HepG2 (cell line): ENCODE measurements around the gene CD300A. TPM values are rescaled to one million over a fixed set of nuclear protein-coding genes. Genes with fewer than 3 reads are reported as not detected.

Experiments
- JARID2 ChIP-seq: sonication (generic); formaldehyde crosslinking; IDR thresholded peaks from 2 replicates; pipeline ENCODE4 v1.8.1; 2023; ENCODE audit warnings: missing genetic modification reagents, inconsistent platforms; ENCODE audit not compliant: insufficient replicate concordance
- NCOR1 ChIP-seq: fragments of 200-600 bp; sonication (generic); IDR thresholded peaks from 2 replicates; pipeline ENCODE4 v1.7.0; 2017; ENCODE audit warnings: antibody characterized with exemption, low read length, borderline replicate concordance
- NFKB2 ChIP-seq: sonication (generic); formaldehyde crosslinking; IDR thresholded peaks from 2 replicates; pipeline ENCODE4 v1.4.0; 2020; ENCODE audit warnings: missing genetic modification reagents, borderline replicate concordance
- PAWR ChIP-seq: sonication (generic); formaldehyde crosslinking; IDR thresholded peaks from 2 replicates; pipeline ENCODE4 v1.4.0; 2020; ENCODE audit warnings: missing genetic modification reagents, mild to moderate bottlenecking, borderline replicate concordance
- POLR2AphosphoS2 ChIP-seq: IDR thresholded peaks from 2 replicates; pipeline ENCODE4 v1.6.1; 2011; ENCODE audit warnings: low read depth, low read length, improper control_type of control experiment
- XRCC5 ChIP-seq: fragments of 200-400 bp; formaldehyde crosslinking; optimal IDR thresholded peaks from 2 replicates; pipeline ENCODE3; 2017; ENCODE audit warnings: mild to moderate bottlenecking, low read length
- ZNF138 ChIP-seq: sonication (generic); formaldehyde crosslinking; IDR thresholded peaks from 2 replicates; pipeline ENCODE4 v1.5.0; 2020; ENCODE audit warnings: mild to moderate bottlenecking, low read depth, missing genetic modification reagents
- ZNF24 ChIP-seq: fragments of 450-650 bp; IDR thresholded peaks from 2 replicates; pipeline ENCODE4 v1.6.1; 2017; ENCODE audit warnings: antibody characterized with exemption, mild to moderate bottlenecking
- ZNF263 ChIP-seq: sonication (generic); formaldehyde crosslinking; IDR thresholded peaks from 2 replicates; pipeline ENCODE4 v1.4.0; 2020; ENCODE audit warnings: missing genetic modification reagents
- ZNF441 ChIP-seq: sonication (generic); formaldehyde crosslinking; IDR thresholded peaks from 2 replicates; pipeline ENCODE4 v1.7.0; 2021; ENCODE audit warnings: missing genetic modification reagents, borderline replicate concordance
- ZNF552 ChIP-seq: sonication (generic); formaldehyde crosslinking; IDR thresholded peaks from 2 replicates; pipeline ENCODE4 v1.9.0; 2022; ENCODE audit warnings: missing genetic modification reagents, mild to moderate bottlenecking, borderline replicate concordance
- ZSCAN25 ChIP-seq: sonication (generic); formaldehyde crosslinking; IDR thresholded peaks from 2 replicates; pipeline ENCODE4 v1.8.0; 2022; ENCODE audit warnings: mild to moderate bottlenecking, missing genetic modification reagents
- ZZZ3 ChIP-seq: sonication (generic); formaldehyde crosslinking; IDR thresholded peaks from 2 replicates; pipeline ENCODE4 v1.4.0; 2020; ENCODE audit warnings: missing genetic modification reagents, mild to moderate bottlenecking, borderline replicate concordance
- polyA plus RNA-seq, 8 experiments: library from polyadenylated mRNA; depleted of rRNA in 3 of 8; stranded (reverse) in 7 of 8; unstranded in 1 of 8; fragments of >200 nt; fragmentation: Illumina TruSeq in 4 of 8; extraction: Trizol in 4 of 8; gene quantifications; 2 replicates each; pipeline versions ENCODE4 v1.2.1 to v1.2.3, GENCODE V29; 2011 to 2016; ENCODE audit warnings: low read depth in 4 of 8, missing spikeins in 1 of 8, mixed read lengths in 1 of 8; ENCODE audit not compliant: insufficient read depth in 1 of 8
- total RNA-seq, 5 experiments: library from RNA; depleted of rRNA; stranded (reverse); fragments of >200 nt; fragmentation: Illumina TruSeq; extraction: Trizol; gene quantifications; 2 replicates each; pipeline ENCODE4 v1.2.3, GENCODE V29; 2016; ENCODE audit warnings: low read depth in 1 of 5
- TF ChIP-seq, protein P1 (sequence below): sonication (generic); formaldehyde crosslinking; conservative IDR thresholded peaks from 2 replicates; pipeline ENCODE4 v1.4.0; 2020; ENCODE audit warnings: missing genetic modification reagents
- TF ChIP-seq, protein P2 (sequence below): sonication (generic); formaldehyde crosslinking; IDR thresholded peaks from 2 replicates; pipeline ENCODE4 v1.4.0; 2020; ENCODE audit warnings: missing genetic modification reagents
- TF ChIP-seq, protein P3 (sequence below): sonication (generic); formaldehyde crosslinking; IDR thresholded peaks from 2 replicates; pipeline ENCODE4 v1.4.0; 2020; ENCODE audit warnings: mild to moderate bottlenecking, missing genetic modification reagents
- TF ChIP-seq, protein P4 (sequence below): sonication (generic); formaldehyde crosslinking; IDR thresholded peaks from 2 replicates; pipeline ENCODE4 v1.4.0; 2020; ENCODE audit warnings: low read depth, mild to moderate bottlenecking, missing genetic modification reagents
- TF ChIP-seq, protein P5 (sequence below): sonication (generic); formaldehyde crosslinking; IDR thresholded peaks from 2 replicates; pipeline ENCODE4 v1.4.0; 2020; ENCODE audit warnings: missing genetic modification reagents, borderline replicate concordance

The CD300A gene
- total and polyA plus RNA-seq, 2 of the 13 experiments (the other 11 are each of a cell fraction or from before 2014, with no cell fraction given), result not detected

DNA sequence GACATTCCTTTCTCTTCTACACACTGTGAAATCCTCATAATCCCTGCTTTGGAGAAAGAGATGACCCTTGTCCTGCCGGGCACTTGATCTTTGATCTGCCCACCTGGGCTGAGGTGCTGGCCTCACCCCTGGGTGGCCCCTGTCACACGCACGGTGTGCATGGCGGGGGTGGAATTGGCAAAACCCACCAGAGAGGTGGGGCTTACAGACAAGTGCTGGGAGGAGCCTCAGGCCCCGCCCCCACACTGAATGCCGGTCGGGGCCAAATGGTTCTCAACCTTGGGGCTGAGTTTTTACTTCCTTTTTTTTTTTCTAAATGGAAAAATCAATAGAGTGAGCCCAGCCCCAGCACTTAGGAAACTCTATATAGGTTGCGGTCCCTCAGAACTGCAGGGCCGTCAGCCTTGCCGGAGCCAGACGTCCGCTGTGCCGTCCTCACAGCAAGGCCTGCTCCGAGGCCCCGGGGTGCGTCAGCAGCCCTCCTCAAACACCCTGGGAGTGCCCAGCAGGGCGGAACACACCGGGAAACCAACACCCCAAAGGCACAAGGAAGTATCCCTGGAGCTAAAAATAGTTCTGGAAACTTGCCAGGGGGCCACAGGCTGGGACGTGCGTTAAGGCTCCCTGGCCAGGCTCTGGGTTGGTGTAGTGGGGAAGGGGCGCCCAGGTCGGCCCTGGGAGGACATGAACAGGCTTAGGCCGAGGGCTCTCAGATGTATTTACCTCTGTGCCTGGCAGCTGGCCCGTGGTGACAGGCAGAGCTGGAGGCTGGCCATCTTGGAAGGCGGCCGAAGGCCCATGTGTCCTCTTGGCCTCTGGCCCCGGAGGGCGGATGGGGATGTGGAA is 23.5 kb upstream of the CD300A start (continued):
- TF ChIP-seq ZNF441 (CRISPR knock-in tag), result peak; percentile 24; the same call in 1 of the 2 replicates
- peak; percentile 86; the same call in 1 of the 2 replicates for TF ChIP-seq NFKB2
- TF ChIP-seq, protein P1, sequence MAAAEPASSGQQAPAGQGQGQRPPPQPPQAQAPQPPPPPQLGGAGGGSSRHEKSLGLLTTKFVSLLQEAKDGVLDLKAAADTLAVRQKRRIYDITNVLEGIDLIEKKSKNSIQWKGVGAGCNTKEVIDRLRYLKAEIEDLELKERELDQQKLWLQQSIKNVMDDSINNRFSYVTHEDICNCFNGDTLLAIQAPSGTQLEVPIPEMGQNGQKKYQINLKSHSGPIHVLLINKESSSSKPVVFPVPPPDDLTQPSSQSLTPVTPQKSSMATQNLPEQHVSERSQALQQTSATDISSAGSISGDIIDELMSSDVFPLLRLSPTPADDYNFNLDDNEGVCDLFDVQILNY (CRISPR knock-in tag), result no peak
- no peak for TF ChIP-seq JARID2 (CRISPR knock-in tag)
- TF ChIP-seq ZNF263 (CRISPR knock-in tag), result peak; percentile 34; the same call in 1 of the 2 replicates
- TF ChIP-seq XRCC5, result peak; percentile 76
- TF ChIP-seq PAWR (CRISPR knock-in tag), result peak; percentile 80; the same call in 1 of the 2 replicates
- TF ChIP-seq, protein P2, sequence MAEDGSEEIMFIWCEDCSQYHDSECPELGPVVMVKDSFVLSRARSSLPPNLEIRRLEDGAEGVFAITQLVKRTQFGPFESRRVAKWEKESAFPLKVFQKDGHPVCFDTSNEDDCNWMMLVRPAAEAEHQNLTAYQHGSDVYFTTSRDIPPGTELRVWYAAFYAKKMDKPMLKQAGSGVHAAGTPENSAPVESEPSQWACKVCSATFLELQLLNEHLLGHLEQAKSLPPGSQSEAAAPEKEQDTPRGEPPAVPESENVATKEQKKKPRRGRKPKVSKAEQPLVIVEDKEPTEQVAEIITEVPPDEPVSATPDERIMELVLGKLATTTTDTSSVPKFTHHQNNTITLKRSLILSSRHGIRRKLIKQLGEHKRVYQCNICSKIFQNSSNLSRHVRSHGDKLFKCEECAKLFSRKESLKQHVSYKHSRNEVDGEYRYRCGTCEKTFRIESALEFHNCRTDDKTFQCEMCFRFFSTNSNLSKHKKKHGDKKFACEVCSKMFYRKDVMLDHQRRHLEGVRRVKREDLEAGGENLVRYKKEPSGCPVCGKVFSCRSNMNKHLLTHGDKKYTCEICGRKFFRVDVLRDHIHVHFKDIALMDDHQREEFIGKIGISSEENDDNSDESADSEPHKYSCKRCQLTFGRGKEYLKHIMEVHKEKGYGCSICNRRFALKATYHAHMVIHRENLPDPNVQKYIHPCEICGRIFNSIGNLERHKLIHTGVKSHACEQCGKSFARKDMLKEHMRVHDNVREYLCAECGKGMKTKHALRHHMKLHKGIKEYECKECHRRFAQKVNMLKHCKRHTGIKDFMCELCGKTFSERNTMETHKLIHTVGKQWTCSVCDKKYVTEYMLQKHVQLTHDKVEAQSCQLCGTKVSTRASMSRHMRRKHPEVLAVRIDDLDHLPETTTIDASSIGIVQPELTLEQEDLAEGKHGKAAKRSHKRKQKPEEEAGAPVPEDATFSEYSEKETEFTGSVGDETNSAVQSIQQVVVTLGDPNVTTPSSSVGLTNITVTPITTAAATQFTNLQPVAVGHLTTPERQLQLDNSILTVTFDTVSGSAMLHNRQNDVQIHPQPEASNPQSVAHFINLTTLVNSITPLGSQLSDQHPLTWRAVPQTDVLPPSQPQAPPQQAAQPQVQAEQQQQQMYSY (CRISPR knock-in tag), result peak; percentile 60; the same call in 1 of the 2 replicates
- TF ChIP-seq NCOR1, result peak; percentile 99
- no peak for TF ChIP-seq ZNF24
- TF ChIP-seq ZZZ3 (CRISPR knock-in tag), result peak; percentile 61; the same call in 1 of the 2 replicates
- TF ChIP-seq POLR2AphosphoS2, result no peak; the same call in 1 of the 2 replicates
- TF ChIP-seq, protein P3, sequence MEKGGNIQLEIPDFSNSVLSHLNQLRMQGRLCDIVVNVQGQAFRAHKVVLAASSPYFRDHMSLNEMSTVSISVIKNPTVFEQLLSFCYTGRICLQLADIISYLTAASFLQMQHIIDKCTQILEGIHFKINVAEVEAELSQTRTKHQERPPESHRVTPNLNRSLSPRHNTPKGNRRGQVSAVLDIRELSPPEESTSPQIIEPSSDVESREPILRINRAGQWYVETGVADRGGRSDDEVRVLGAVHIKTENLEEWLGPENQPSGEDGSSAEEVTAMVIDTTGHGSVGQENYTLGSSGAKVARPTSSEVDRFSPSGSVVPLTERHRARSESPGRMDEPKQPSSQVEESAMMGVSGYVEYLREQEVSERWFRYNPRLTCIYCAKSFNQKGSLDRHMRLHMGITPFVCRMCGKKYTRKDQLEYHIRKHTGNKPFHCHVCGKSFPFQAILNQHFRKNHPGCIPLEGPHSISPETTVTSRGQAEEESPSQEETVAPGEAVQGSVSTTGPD (CRISPR knock-in tag), result peak; percentile 91
- TF ChIP-seq ZNF138, result 0 out of 2 replicates have a peak, but pooled peaks have one; percentile 10
- TF ChIP-seq ZSCAN25 (CRISPR knock-in tag), result peak; percentile 93
- TF ChIP-seq, protein P4, sequence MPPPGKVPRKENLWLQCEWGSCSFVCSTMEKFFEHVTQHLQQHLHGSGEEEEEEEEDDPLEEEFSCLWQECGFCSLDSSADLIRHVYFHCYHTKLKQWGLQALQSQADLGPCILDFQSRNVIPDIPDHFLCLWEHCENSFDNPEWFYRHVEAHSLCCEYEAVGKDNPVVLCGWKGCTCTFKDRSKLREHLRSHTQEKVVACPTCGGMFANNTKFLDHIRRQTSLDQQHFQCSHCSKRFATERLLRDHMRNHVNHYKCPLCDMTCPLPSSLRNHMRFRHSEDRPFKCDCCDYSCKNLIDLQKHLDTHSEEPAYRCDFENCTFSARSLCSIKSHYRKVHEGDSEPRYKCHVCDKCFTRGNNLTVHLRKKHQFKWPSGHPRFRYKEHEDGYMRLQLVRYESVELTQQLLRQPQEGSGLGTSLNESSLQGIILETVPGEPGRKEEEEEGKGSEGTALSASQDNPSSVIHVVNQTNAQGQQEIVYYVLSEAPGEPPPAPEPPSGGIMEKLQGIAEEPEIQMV, result peak; percentile 86; the same call in 1 of the 2 replicates
- peak; percentile 85; the same call in 1 of the 2 replicates for TF ChIP-seq ZNF552 (CRISPR knock-in tag)
- TF ChIP-seq, protein P5, sequence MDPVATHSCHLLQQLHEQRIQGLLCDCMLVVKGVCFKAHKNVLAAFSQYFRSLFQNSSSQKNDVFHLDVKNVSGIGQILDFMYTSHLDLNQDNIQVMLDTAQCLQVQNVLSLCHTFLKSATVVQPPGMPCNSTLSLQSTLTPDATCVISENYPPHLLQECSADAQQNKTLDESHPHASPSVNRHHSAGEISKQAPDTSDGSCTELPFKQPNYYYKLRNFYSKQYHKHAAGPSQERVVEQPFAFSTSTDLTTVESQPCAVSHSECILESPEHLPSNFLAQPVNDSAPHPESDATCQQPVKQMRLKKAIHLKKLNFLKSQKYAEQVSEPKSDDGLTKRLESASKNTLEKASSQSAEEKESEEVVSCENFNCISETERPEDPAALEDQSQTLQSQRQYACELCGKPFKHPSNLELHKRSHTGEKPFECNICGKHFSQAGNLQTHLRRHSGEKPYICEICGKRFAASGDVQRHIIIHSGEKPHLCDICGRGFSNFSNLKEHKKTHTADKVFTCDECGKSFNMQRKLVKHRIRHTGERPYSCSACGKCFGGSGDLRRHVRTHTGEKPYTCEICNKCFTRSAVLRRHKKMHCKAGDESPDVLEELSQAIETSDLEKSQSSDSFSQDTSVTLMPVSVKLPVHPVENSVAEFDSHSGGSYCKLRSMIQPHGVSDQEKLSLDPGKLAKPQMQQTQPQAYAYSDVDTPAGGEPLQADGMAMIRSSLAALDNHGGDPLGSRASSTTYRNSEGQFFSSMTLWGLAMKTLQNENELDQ, result no peak
